Stimulated activated CD8-positive, alpha-beta memory T cell treated with anti-CD3 and anti-CD28 coated beads, Interleukin-7, amount 100 ng/mL, for 4 hours (primary cell): ENCODE measurements around the gene NEDD4L.

Experiments
- DNase-seq, 2 donors: peaks; one replicate each; pipeline ENCODE4 v3.0.0-alpha.2; 2020; ENCODE audit warnings: low read depth in 2 of 2

The NEDD4L gene

GRCh38 chr18:58117786-58118403 is 73.9 kb downstream of the NEDD4L start:
- DNase-seq: no peak

GRCh38 chr18:58118536-58118935 is 74.5 kb downstream of the NEDD4L start:
- DNase-seq: no peak

- no peak for DNase-seq
These were observed 75.8 kb downstream of the NEDD4L start for GRCh38 chr18:58119819-58120218.

GRCh38 chr18:58124475-58124874 is 80.4 kb downstream of the NEDD4L start:
- DNase-seq: no peak

GRCh38 chr18:58125183-58125582 is 81.2 kb downstream of the NEDD4L start:
- no peak for DNase-seq

GRCh38 chr18:58125756-58126155 is 81.7 kb downstream of the NEDD4L start:
- DNase-seq: no peak

GRCh38 chr18:58128381-58129374 is 84.7 kb downstream of the NEDD4L start:
- DNase-seq: no peak

- no peak for DNase-seq
These were observed 88.7 kb downstream of the NEDD4L start for GRCh38 chr18:58132595-58133261.

GRCh38 chr18:58135183-58135641 is 91.2 kb downstream of the NEDD4L start:
- DNase-seq: no peak

GRCh38 chr18:58135701-58136331 is 91.8 kb downstream of the NEDD4L start:
- DNase-seq: peak; percentile 2 to 7

GRCh38 chr18:58136879-58137278 is 92.9 kb downstream of the NEDD4L start:
- no peak for DNase-seq

GRCh38 chr18:58139459-58140386 is 95.7 kb downstream of the NEDD4L start:
- DNase-seq: no peak

- DNase-seq: no peak
These were observed 96.6 kb downstream of the NEDD4L start for GRCh38 chr18:58140387-58141325.

GRCh38 chr18:58143386-58143785 is 99.4 kb downstream of the NEDD4L start:
- no peak for DNase-seq

- DNase-seq: no peak
These were observed 100.1 kb downstream of the NEDD4L start for GRCh38 chr18:58144106-58144505.

- no peak for DNase-seq
These were observed 100.8 kb downstream of the NEDD4L start for GRCh38 chr18:58144671-58145285.

GRCh38 chr18:58146099-58146498 is 102.1 kb downstream of the NEDD4L start:
- DNase-seq: no peak

GRCh38 chr18:58148954-58149471 is 105.0 kb downstream of the NEDD4L start:
- no peak for DNase-seq

GRCh38 chr18:58150772-58151171 is 106.7 kb downstream of the NEDD4L start:
- DNase-seq: no peak
